Measurements from ENCODE around the gene RPL41.
"Not testable (repeated sequence)": the region's sequence is repeated elsewhere in the genome, so short reads cannot be mapped to it uniquely, and the experiment has no call there.

RPL41 gene

DNA sequence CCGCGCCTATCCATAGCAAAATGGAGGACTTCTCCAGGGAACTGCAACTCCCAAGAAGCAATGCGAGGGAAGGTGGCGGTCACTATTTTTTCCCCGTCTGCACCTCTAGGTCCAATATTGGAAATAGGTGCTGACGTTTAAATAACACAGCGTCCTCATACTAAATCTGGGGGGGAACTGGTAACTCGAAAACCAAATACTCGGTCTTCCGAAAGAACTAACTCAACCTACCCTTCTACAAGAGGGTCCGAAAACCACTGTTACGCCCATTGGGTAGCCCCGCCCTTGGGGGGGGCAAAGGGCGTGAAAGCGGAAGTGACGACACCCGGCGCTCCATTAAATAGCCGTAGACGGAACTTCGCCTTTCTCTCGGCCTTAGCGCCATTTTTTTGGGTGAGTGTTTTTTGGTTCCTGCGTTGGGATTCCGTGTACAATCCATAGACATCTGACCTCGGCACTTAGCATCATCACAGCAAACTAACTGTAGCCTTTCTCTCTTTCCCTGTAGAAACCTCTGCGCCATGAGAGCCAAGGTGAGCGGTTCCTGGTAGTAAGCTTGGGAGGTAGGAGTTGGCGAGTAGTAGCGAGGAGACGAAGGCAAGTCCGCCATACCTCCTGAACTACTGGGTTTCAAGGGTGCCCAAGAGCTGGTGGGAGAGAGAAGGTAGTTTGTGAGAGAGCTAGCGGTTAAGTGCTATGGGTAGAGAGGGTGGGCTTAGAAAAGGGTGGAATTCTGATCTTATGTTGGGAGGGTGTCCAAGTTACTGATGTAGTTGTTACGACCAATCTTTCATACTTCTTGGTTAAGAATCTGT, at the start of gene RPL41:
RPL41 (plus strand) TSS at position 367 of the 815 bp plus-strand sequence.
- peak; percentile 83 for DNase-seq (ENCODE audit: low spot score)
- POLR2A ChIA-PET (ENCODE audit: low non-redundant PET) = interaction anchor here (0.5 to 2.1 kb wide), 2 partner anchors 12 to 69 kb away, joined by 3 to 10 read pairs; partner anchors contain the start of gene PA2G4
- CTCF ChIA-PET = interaction anchor here (0.6 to 0.7 kb wide), 2 partner anchors 20 to 377 kb away, joined by 4 read pairs; no protein-coding TSS in a partner anchor
- TF ChIP-seq, protein P1, sequence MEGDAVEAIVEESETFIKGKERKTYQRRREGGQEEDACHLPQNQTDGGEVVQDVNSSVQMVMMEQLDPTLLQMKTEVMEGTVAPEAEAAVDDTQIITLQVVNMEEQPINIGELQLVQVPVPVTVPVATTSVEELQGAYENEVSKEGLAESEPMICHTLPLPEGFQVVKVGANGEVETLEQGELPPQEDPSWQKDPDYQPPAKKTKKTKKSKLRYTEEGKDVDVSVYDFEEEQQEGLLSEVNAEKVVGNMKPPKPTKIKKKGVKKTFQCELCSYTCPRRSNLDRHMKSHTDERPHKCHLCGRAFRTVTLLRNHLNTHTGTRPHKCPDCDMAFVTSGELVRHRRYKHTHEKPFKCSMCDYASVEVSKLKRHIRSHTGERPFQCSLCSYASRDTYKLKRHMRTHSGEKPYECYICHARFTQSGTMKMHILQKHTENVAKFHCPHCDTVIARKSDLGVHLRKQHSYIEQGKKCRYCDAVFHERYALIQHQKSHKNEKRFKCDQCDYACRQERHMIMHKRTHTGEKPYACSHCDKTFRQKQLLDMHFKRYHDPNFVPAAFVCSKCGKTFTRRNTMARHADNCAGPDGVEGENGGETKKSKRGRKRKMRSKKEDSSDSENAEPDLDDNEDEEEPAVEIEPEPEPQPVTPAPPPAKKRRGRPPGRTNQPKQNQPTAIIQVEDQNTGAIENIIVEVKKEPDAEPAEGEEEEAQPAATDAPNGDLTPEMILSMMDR (conservative IDR thresholded peaks at IDR 0.05; ENCODE audit: low read depth) = no peak
- peak within 1 kb of the TSS; percentile 92 for H3K27ac ChIP-seq

DNA sequence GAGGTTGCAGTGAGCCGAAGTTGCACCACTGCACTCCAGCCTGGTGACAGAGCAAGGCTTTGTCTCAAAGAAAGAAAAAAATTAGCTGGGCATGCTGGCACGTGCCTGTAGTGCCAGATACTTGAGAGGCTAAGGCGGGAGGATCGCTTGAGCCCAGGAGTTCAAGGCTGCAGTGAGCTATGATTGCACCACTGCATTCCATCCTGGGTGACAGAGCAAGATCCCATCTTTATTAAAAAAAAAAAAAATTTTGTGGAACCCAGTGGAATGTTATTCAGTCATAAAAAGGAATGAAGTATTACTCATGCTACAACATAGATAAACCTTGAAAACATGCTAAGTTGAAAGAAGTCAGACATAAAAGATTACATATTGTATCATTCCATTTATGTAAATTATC, 44.8 kb upstream of the RPL41 start:
- ChIA-PET POLR2A (ENCODE audit: low non-redundant PET) (no interaction called here), CTCF (no interaction called here)

DNA sequence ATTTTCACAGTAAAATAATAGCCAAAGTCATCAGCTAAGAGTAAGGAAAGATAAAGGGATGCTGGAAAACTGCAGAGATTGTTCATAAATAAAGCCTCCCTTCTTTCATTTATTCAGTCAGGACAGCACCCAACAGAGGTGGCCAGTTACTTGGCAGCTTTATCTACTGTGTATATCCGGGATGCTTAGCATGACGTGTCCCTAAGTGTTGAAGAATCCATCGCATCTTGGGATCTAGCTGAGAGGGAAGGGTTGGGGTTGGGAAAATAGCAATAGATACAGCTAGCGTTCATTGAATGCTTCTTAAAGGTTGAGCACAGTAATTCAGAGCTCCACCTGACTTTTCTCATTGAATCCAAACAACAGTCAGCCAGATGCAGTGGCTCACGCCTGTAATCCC, 42.0 kb upstream of the RPL41 start:
- ChIA-PET POLR2A (ENCODE audit: low non-redundant PET) (no interaction called here), CTCF (no interaction called here)
- TF ChIP-seq, protein P1 (conservative IDR thresholded peaks at IDR 0.05; ENCODE audit: low read depth) = no peak

More for the DNA sequence above, 44.8 kb upstream of the RPL41 start:
- TF ChIP-seq, protein P1 (conservative IDR thresholded peaks at IDR 0.05; ENCODE audit: low read depth) = no peak
- H3K27ac ChIP-seq = no peak overlapping the region
- no peak for DNase-seq (ENCODE audit: low spot score)

DNA sequence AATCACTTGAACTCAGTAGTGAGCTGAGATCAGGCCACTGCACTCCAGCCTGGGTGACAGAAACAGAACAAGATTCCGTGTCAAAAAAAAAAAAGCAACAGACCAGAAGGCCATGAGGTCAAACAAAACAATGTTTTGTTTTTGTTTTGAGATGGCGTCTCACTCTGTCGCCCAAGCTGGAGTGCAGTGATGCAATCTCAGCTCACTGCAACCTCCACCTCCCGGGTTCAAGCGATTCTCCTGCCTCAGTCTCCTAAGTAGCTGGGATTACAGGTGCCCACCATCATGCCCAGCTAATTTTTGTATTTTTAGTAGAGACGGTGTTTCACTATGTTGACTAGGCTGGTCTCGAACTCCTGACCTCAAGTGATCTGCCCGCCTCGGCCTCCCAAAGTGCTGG, 38.5 kb upstream of the RPL41 start:
- DNase-seq (ENCODE audit: low spot score); POLR2A ChIA-PET (ENCODE audit: low non-redundant PET); H3K27ac ChIP-seq: not testable (repeated sequence)
- CTCF ChIA-PET = interaction anchor here (0.9 kb wide), 1 partner anchor 9 kb away, joined by 6 read pairs; no protein-coding TSS in a partner anchor

More for the DNA sequence above, 42.0 kb upstream of the RPL41 start:
- no peak overlapping the region for H3K27ac ChIP-seq
- no peak for DNase-seq (ENCODE audit: low spot score)

DNA sequence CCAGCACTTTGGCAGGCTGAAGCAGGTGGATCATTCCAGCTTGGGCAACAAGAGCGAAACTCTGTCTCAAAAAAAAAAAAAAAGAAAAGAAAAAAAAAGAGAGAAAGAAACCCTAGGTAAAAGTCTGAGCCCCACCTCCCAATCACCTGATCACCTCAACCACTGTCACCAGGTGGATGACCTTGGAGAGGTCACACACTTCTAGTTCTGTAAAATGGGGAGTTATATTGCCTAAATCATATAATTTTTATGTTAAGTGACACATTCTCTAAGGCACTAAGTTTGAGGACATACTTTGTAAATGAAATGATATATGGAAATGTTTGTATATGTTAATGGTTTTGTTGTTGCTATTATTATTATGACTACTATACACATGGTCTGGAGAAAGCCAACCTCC, 38.0 kb upstream of the RPL41 start:
- ChIA-PET POLR2A (ENCODE audit: low non-redundant PET) (no interaction called here), CTCF (interaction anchor here (0.9 to 1.2 kb wide), 3 partner anchors 10 to 40 kb away, joined by 3 to 10 read pairs (median 6); partner anchors contain the start of genes PA2G4 and ZC3H10)
- TF ChIP-seq, protein P1 (conservative IDR thresholded peaks at IDR 0.05; ENCODE audit: low read depth) = no peak
- no peak for DNase-seq (ENCODE audit: low spot score)
- H3K27ac ChIP-seq = no peak overlapping the region

DNA sequence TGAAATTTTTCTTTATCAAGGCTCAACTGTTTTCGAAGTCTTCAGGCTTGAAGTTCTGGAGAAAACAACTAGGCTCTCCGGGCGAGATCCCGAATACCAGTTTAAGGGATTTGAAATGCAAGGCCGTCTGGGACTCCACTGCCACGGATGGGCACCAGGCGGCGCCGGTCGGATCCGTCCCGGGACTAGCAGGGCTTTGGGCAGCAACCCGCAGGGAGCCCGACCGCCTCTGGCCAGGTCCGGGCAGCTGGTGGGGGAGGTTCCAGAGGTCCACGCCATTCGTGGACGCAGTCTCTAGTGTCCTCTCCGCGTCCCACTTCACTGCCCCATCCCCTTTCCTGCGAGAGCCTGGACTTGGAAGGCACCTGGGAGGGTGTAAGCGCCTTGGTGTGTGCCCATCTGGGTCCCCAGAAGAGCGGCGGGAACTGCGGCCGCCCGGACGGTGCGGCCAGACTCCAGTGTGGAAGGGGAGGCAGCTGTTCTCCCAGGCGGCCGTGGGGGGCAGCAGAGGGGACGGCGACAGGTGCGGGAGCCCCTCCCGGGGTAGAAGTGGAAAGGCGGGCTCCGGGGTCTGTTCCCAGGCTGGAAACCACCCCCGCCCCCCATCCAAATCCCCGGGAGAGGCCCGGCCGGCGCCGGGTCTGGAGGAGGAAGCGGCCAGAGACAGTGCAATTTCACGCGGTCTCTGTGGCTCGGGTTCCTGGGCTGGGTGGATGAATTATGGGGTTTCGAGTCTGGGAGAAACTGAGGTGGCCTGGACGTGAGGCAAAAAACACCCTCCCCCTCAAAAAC, 37.3 kb upstream of the RPL41 start:
- TF ChIP-seq, protein P1 (conservative IDR thresholded peaks at IDR 0.05; ENCODE audit: low read depth) = peak; percentile 92
- POLR2A ChIA-PET (ENCODE audit: low non-redundant PET) = interaction anchor here (0.6 kb wide), 1 partner anchor 25 kb away, joined by 5 read pairs; the partner anchor contains the start of gene PA2G4
- CTCF ChIA-PET = interaction anchor here (0.6 to 1.8 kb wide), 14 partner anchors 12 to 819 kb away, joined by 3 to 10 read pairs (median 4); partner anchors contain the start of genes PA2G4, SMARCC2, SUOX and ZC3H10
- peak; percentile 81 for DNase-seq (ENCODE audit: low spot score)
- peak overlapping the region; percentile 80 for H3K27ac ChIP-seq

All from RWPE1 (cell line).